Brain microvascular endothelial cell (primary cell): ENCODE data around the gene KIF18B.
A peak's percentile ranks its signal among the peaks of the same experiment; 100 is the strongest.

Experiments used
- DNase-seq: peaks from one replicate; pipeline ENCODE4 v3.0.0-alpha.2; 2020
- H3K27ac ChIP-seq: fragments of 250-450 bp; sonication (Bioruptor Pico); 2 replicates; pipeline ENCODE4 v1.5.1; 2020; ENCODE audit warnings: mild to moderate bottlenecking, moderate library complexity
- H3K27me3 ChIP-seq: fragments of 250-450 bp; sonication (Bioruptor Pico); replicated peaks from 2 replicates; pipeline ENCODE4 v1.5.1; 2020; ENCODE audit warnings: mild to moderate bottlenecking
- H3K36me3 ChIP-seq: fragments of 250-450 bp; sonication (Bioruptor Pico); replicated peaks from 2 replicates; pipeline ENCODE4 v1.5.1; 2020; ENCODE audit warnings: mild to moderate bottlenecking
- H3K4me3 ChIP-seq: 2 replicates; pipeline ENCODE4 v1.5.1; 2011; ENCODE audit warnings: low read depth, mild to moderate bottlenecking, control low read depth, low read length, moderate library complexity
- in situ Hi-C: cut with HindIII; loops from 2 replicates; pipeline ENCODE4 v1.10.0; 2017; ENCODE audit warnings: low sequenced_read_pairs, low pct_ligation_motif_present
- TF ChIP-seq, protein P1 (sequence below): IDR thresholded peaks from 2 replicates; pipeline ENCODE4 v1.5.1; 2011; ENCODE audit warnings: low read depth, mild to moderate bottlenecking, moderate library complexity, low read length, control low read depth, inconsistent platforms; ENCODE audit errors: missing control alignments

Gene KIF18B

GRCh38 chr17:44907729-44908470, 39.7 kb downstream of the KIF18B start:
- Histone ChIP-seq H3K27me3 (no peaks in the 10 kb centered on the region), H3K4me3 (no peak overlapping the region), H3K27ac (no peak overlapping the region), H3K36me3 (no peaks in the 10 kb centered on the region)
- TF ChIP-seq, protein P1, sequence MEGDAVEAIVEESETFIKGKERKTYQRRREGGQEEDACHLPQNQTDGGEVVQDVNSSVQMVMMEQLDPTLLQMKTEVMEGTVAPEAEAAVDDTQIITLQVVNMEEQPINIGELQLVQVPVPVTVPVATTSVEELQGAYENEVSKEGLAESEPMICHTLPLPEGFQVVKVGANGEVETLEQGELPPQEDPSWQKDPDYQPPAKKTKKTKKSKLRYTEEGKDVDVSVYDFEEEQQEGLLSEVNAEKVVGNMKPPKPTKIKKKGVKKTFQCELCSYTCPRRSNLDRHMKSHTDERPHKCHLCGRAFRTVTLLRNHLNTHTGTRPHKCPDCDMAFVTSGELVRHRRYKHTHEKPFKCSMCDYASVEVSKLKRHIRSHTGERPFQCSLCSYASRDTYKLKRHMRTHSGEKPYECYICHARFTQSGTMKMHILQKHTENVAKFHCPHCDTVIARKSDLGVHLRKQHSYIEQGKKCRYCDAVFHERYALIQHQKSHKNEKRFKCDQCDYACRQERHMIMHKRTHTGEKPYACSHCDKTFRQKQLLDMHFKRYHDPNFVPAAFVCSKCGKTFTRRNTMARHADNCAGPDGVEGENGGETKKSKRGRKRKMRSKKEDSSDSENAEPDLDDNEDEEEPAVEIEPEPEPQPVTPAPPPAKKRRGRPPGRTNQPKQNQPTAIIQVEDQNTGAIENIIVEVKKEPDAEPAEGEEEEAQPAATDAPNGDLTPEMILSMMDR, result no peak
- DNase-seq, result no peak
- in situ Hi-C loops, result loop anchor here (25.0 kb wide), 1 partner anchor 104 kb away; no protein-coding TSS in a partner anchor

DNA sequence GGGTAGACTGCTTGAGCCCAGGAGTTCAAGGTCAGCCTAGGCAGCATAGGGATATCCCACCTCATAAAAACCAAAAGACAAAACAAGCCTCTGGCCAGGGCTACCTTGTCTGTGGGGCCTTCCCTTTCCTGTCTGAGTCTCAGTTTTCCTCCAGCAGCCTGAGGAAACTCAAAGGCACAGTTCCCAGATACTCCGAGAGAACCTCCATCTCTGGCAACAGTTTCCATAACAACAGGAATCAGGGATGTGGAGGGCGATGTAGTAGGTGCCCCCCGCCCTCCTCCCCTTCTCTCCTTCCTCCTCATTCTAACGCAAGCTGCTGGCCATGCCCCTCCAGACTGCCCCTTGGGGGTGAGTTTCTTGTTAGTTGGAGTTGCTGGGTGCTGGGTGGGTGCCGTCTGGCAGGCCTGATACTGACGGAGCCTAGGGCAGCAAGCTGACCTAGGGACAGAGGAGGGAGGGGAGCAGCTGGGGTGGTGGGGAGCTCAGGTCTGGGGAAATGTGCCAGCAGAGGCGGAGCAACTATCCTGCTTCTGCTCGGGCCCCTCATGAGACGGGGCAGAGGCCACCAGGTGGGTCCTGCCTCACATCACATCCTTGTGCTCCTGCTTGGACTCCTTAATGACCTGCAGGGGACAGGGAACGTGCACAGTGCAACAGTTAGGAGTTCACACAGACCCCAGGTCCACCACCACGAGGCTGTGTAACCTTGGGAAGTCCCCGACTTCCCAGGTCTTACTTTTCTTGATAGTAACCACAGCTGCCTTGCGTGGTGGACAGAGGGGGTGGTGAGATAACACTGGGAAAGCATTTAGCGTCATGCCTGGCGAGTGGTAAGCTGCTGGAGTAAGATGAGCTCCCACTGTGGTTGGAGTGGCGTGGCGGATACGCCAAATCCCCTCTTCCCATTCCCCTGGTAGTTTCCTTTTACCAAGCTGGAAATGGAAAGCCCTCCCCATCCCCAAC, 40.5 kb downstream of the KIF18B start:
- Histone ChIP-seq H3K27me3 (no peaks in the 10 kb centered on the region), H3K27ac (peak overlapping the region; percentile 69), H3K4me3 (no peak overlapping the region), H3K36me3 (no peaks in the 10 kb centered on the region)
- DNase-seq, result peak; percentile 31
- TF ChIP-seq, protein P1, result no peak
- in situ Hi-C loops, result loop anchor here (25.0 kb wide), 1 partner anchor 105 kb away; no protein-coding TSS in a partner anchor

DNA sequence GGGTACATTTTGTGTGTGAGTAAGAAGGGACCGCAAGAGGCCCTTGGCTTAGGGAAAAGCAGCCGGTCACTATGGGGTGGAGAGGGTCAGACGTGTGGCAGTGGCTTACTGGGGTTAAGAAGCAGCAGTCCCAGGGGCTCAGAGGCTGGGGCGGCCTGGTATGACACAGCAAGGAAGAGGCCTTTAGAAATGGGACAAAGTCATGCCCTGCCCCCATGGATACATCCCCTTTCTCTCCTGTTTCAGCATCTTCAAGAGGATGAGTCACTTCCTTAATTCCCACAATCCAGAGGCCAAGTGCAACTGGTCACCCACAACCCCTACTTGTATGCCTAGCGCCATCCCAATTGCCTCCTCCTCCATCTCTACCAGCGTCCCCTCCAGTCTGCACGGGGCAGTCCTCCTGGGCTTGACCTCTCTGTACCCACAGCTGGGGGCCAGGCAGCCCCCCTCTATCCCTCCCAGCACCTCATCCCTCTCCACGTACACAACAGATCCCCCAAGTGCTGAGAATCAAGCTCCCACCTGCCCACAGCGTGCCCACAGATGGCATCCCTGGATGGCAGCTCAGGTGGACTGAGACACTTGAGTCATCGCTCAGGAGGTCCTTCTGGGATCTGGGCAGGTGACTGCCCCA, 41.4 kb downstream of the KIF18B start:
- TF ChIP-seq, protein P1, result no peak
- H3K27me3 ChIP-seq, result no peaks in the 10 kb centered on the region
- H3K4me3 ChIP-seq, result no peak overlapping the region
- peak; percentile 80 for DNase-seq
- in situ Hi-C loops, result loop anchor here (25.0 kb wide), 1 partner anchor 106 kb away; no protein-coding TSS in a partner anchor
- H3K36me3 ChIP-seq, result no peaks in the 10 kb centered on the region
- peak overlapping the region; percentile 69 for H3K27ac ChIP-seq

- H3K27ac ChIP-seq, result peak overlapping the region; percentile 69
- H3K27me3 ChIP-seq, result no peaks in the 10 kb centered on the region
- no peak for DNase-seq
- TF ChIP-seq, protein P1, result no peak
- H3K36me3 ChIP-seq, result no peaks in the 10 kb centered on the region
- H3K4me3 ChIP-seq, result no peak overlapping the region
- in situ Hi-C loops, result loop anchor here (25.0 kb wide), 1 partner anchor 107 kb away; no protein-coding TSS in a partner anchor
Observed at GRCh38 chr17:44905006-44906000, 42.3 kb downstream of the KIF18B start.
